Measurements from ENCODE around the gene COX6A1. TPM values are rescaled to one million over a fixed set of nuclear protein-coding genes. Genes with fewer than 3 reads are reported as not detected.

Gene COX6A1
- total and polyA plus RNA-seq, 4 donors: 338 to 910 (median 536) TPM

- DNase-seq (ENCODE audit: low spot score): no peak
- WGBS: 72% methylated on average over 7 of the region's 7 CpGs
- no peak overlapping the region for H3K4me3 ChIP-seq (ENCODE audit: low read depth in 1 of 3, low read length in 3 of 3)
- H3K9me3 ChIP-seq (ENCODE audit: control insufficient read depth in 4 of 4, low read length in 3 of 4): no peaks in the 10 kb centered on the region
- H3K27me3 ChIP-seq (ENCODE audit: control insufficient read depth in 4 of 4, insufficient read depth in 4 of 4, low read length in 3 of 4): no peaks in the 10 kb centered on the region
- no peak for TF ChIP-seq REST (IDR thresholded peaks at IDR 0.05)
- TF ChIP-seq YY1 (IDR thresholded peaks at IDR 0.05): no peak
- no peak for TF ChIP-seq NR2F2 (IDR thresholded peaks at IDR 0.05)
- TF ChIP-seq, protein P1, sequence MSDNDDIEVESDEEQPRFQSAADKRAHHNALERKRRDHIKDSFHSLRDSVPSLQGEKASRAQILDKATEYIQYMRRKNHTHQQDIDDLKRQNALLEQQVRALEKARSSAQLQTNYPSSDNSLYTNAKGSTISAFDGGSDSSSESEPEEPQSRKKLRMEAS (IDR thresholded peaks at IDR 0.05): no peak
- TF ChIP-seq TAF1 (conservative IDR thresholded peaks at IDR 0.05): no peak
- no peak for TF ChIP-seq FOXA1 (IDR thresholded peaks at IDR 0.05)
- no peak for TF ChIP-seq RXRA (IDR thresholded peaks at IDR 0.05)
- TF ChIP-seq SP1 (IDR thresholded peaks at IDR 0.05): no peak
- no peaks in the 10 kb centered on the region for H3K4me1 ChIP-seq (ENCODE audit: control insufficient read depth in 4 of 4, insufficient read depth in 4 of 4, low read length in 3 of 4)
- H3K27ac ChIP-seq (ENCODE audit: low read depth in 1 of 2, low read length in 2 of 2): no peak overlapping the region
- no peaks in the 10 kb centered on the region for H3K36me3 ChIP-seq (ENCODE audit: control insufficient read depth in 4 of 4, insufficient read depth in 3 of 4, low read depth in 1 of 4, low read length in 3 of 4)
- H3K9ac ChIP-seq (ENCODE audit: low read depth in 1 of 2, low read length in 2 of 2): no peak overlapping the region
Measured at GRCh38 chr12:120422892-120423456, 14.9 kb upstream of the COX6A1 start.

DNA sequence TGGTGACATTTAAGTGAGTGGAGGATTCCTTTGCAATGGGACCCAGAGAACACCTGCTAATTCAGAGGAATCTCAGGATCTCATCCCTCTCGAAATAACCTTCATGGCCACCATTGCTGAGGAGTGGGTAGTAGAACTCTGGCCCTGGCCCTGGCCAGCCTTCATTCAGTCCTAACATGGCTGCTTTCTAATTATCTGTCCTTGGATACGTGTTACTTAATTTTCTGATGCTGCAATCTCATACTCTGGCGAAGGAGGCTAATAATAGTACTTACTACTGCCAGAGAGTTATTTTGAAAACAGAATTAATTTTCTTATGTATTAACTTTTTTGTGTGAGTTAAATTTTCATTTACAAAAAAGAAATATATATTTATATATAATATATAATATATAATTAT is 12.1 kb upstream of the COX6A1 start:
- TF ChIP-seq, protein P1 (IDR thresholded peaks at IDR 0.05): no peak
- no peak for TF ChIP-seq GABPA (IDR thresholded peaks at IDR 0.05 in 1 of 2, conservative IDR thresholded peaks at IDR 0.05 in 1 of 2)
- no peak for TF ChIP-seq HNF4A (conservative IDR thresholded peaks at IDR 0.05)
- TF ChIP-seq, protein P2, sequence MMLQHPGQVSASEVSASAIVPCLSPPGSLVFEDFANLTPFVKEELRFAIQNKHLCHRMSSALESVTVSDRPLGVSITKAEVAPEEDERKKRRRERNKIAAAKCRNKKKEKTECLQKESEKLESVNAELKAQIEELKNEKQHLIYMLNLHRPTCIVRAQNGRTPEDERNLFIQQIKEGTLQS (IDR thresholded peaks at IDR 0.05): no peak
- TF ChIP-seq JUND (IDR thresholded peaks at IDR 0.05): no peak
- TF ChIP-seq, protein P3, sequence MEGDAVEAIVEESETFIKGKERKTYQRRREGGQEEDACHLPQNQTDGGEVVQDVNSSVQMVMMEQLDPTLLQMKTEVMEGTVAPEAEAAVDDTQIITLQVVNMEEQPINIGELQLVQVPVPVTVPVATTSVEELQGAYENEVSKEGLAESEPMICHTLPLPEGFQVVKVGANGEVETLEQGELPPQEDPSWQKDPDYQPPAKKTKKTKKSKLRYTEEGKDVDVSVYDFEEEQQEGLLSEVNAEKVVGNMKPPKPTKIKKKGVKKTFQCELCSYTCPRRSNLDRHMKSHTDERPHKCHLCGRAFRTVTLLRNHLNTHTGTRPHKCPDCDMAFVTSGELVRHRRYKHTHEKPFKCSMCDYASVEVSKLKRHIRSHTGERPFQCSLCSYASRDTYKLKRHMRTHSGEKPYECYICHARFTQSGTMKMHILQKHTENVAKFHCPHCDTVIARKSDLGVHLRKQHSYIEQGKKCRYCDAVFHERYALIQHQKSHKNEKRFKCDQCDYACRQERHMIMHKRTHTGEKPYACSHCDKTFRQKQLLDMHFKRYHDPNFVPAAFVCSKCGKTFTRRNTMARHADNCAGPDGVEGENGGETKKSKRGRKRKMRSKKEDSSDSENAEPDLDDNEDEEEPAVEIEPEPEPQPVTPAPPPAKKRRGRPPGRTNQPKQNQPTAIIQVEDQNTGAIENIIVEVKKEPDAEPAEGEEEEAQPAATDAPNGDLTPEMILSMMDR (IDR thresholded peaks at IDR 0.05; ENCODE audit: low read depth, low read length, missing input control): no peak
- TF ChIP-seq TAF1 (conservative IDR thresholded peaks at IDR 0.05): no peak
- TF ChIP-seq NR2F2 (IDR thresholded peaks at IDR 0.05): no peak
- TF ChIP-seq RAD21 (IDR thresholded peaks at IDR 0.05): no peak
- no peak for TF ChIP-seq FOXA1 (IDR thresholded peaks at IDR 0.05)
- no peak for TF ChIP-seq YY1 (IDR thresholded peaks at IDR 0.05)
- no peak for TF ChIP-seq REST (IDR thresholded peaks at IDR 0.05)
- TF ChIP-seq, protein P4, sequence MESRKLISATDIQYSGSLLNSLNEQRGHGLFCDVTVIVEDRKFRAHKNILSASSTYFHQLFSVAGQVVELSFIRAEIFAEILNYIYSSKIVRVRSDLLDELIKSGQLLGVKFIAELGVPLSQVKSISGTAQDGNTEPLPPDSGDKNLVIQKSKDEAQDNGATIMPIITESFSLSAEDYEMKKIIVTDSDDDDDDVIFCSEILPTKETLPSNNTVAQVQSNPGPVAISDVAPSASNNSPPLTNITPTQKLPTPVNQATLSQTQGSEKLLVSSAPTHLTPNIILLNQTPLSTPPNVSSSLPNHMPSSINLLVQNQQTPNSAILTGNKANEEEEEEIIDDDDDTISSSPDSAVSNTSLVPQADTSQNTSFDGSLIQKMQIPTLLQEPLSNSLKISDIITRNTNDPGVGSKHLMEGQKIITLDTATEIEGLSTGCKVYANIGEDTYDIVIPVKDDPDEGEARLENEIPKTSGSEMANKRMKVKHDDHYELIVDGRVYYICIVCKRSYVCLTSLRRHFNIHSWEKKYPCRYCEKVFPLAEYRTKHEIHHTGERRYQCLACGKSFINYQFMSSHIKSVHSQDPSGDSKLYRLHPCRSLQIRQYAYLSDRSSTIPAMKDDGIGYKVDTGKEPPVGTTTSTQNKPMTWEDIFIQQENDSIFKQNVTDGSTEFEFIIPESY (IDR thresholded peaks at IDR 0.05): no peak
- H3K9me3 ChIP-seq (ENCODE audit: control insufficient read depth in 4 of 4, low read length in 3 of 4): no peaks in the 10 kb centered on the region
- no peaks in the 10 kb centered on the region for H3K27me3 ChIP-seq (ENCODE audit: control insufficient read depth in 4 of 4, insufficient read depth in 4 of 4, low read length in 3 of 4)
- no peak for DNase-seq (ENCODE audit: low spot score)
- H3K36me3 ChIP-seq (ENCODE audit: control insufficient read depth in 4 of 4, insufficient read depth in 3 of 4, low read depth in 1 of 4, low read length in 3 of 4): no peaks in the 10 kb centered on the region
- no peak overlapping the region for H3K9ac ChIP-seq (ENCODE audit: low read depth in 1 of 2, low read length in 2 of 2)
- no peak overlapping the region for H3K4me3 ChIP-seq (ENCODE audit: low read depth in 1 of 3, low read length in 3 of 3)
- H3K4me1 ChIP-seq (ENCODE audit: control insufficient read depth in 4 of 4, insufficient read depth in 4 of 4, low read length in 3 of 4): no peaks in the 10 kb centered on the region
- H3K27ac ChIP-seq (ENCODE audit: low read depth in 1 of 2, low read length in 2 of 2): no peak overlapping the region
- 87% methylated on average over 3 of the region's 3 CpGs for WGBS

Measured in liver (tissue), 9 donors.